H9 (cell line): ENCODE data around the gene MYD88. TPM values are rescaled to one million over a fixed set of nuclear protein-coding genes. Genes with fewer than 3 reads are reported as not detected.

ENCODE experiments used
- DNase-seq: peaks from one replicate; pipeline ENCODE4 v3.0.0-alpha.2; 2017
- H2AFZ ChIP-seq: one replicate; pipeline ENCODE4 v1.6.1; 2013; ENCODE audit warnings: mild to moderate bottlenecking, low read length, control low read depth, moderate library complexity
- H2AK5ac ChIP-seq: 2 replicates; pipeline ENCODE4 v1.6.1; 2013; ENCODE audit warnings: low read length, control low read depth, mixed read lengths; ENCODE audit not compliant: insufficient read length
- H2BK120ac ChIP-seq: one replicate; pipeline ENCODE4 v1.6.1; 2013; ENCODE audit warnings: low read depth, mild to moderate bottlenecking, low read length, control low read depth, inconsistent platforms; ENCODE audit not compliant: poor library complexity, severe bottlenecking
- H2BK12ac ChIP-seq: 2 replicates; pipeline ENCODE4 v1.6.1; 2013; ENCODE audit warnings: low read length, control low read depth, mixed read lengths, low read depth; ENCODE audit not compliant: insufficient read length
- H2BK15ac ChIP-seq: 2 replicates; pipeline ENCODE4 v1.6.1; 2013; ENCODE audit warnings: low read depth, low read length, control low read depth
- H2BK20ac ChIP-seq: one replicate; pipeline ENCODE4 v1.6.1; 2013; ENCODE audit warnings: low read depth, mild to moderate bottlenecking, low read length, control low read depth, inconsistent platforms; ENCODE audit not compliant: poor library complexity, severe bottlenecking
- H2BK5ac ChIP-seq: 2 replicates; pipeline ENCODE4 v1.6.1; 2013; ENCODE audit warnings: low read length, control low read depth, mixed read lengths; ENCODE audit not compliant: insufficient read length
- H3K14ac ChIP-seq: 2 replicates; pipeline ENCODE4 v1.6.1; 2013; ENCODE audit warnings: low read length, control low read depth; ENCODE audit not compliant: insufficient read depth
- H3K18ac ChIP-seq: 2 replicates; pipeline ENCODE4 v1.6.1; 2013; ENCODE audit warnings: low read depth, mild to moderate bottlenecking, mixed read lengths, low read length, control low read depth; ENCODE audit not compliant: insufficient read length
- H3K23ac ChIP-seq: 2 replicates; pipeline ENCODE4 v1.6.1; 2013; ENCODE audit warnings: low read length, control low read depth, mixed read lengths, low read depth; ENCODE audit not compliant: insufficient read length
- H3K23me2 ChIP-seq: 2 replicates; pipeline ENCODE4 v1.6.1; 2013; ENCODE audit warnings: low read depth, mild to moderate bottlenecking, mixed read lengths, low read length, control low read depth; ENCODE audit not compliant: insufficient read length, poor library complexity, severe bottlenecking
- H3K27ac ChIP-seq: 2 replicates; pipeline ENCODE4 v1.5.1; 2013; ENCODE audit warnings: low read length, control low read depth, mixed read lengths, low read depth; ENCODE audit not compliant: insufficient read length
- H3K27me3 ChIP-seq: 2 replicates; pipeline ENCODE4 v1.6.1; 2013; ENCODE audit warnings: low read length, control low read depth, inconsistent platforms; ENCODE audit not compliant: insufficient read depth
- H3K4ac ChIP-seq: 2 replicates; pipeline ENCODE4 v1.6.1; 2013; ENCODE audit warnings: low read depth, mild to moderate bottlenecking, control low read depth, inconsistent platforms, low read length, moderate library complexity
- H3K4me1 ChIP-seq: 2 replicates; pipeline ENCODE4 v1.6.1; 2013; ENCODE audit warnings: low read length, control low read depth, inconsistent platforms; ENCODE audit not compliant: insufficient read depth
- H3K4me2 ChIP-seq: 2 replicates; pipeline ENCODE4 v1.6.1; 2013; ENCODE audit warnings: low read length, control low read depth, mixed read lengths; ENCODE audit not compliant: insufficient read length, insufficient read depth
- H3K56ac ChIP-seq: 2 replicates; pipeline ENCODE4 v1.6.1; 2013; ENCODE audit warnings: low read depth, mild to moderate bottlenecking, mixed read lengths, low read length, control low read depth; ENCODE audit not compliant: insufficient read length
- H3K79me1 ChIP-seq: 2 replicates; pipeline ENCODE4 v1.6.1; 2013; ENCODE audit warnings: low read depth, mild to moderate bottlenecking, moderate library complexity, low read length, control low read depth, inconsistent platforms; ENCODE audit not compliant: insufficient read depth, poor library complexity, severe bottlenecking
- H3K79me2 ChIP-seq: 2 replicates; pipeline ENCODE4 v1.6.1; 2013; ENCODE audit warnings: low read length, control low read depth, inconsistent platforms; ENCODE audit not compliant: insufficient read depth
- H3K9ac ChIP-seq: 2 replicates; pipeline ENCODE4 v1.6.1; 2013; ENCODE audit warnings: low read length, control low read depth, mixed read lengths; ENCODE audit not compliant: insufficient read length; ENCODE audit errors: extremely low read depth
- H3K9me3 ChIP-seq: one replicate; pipeline ENCODE4 v1.6.1; 2013; ENCODE audit warnings: low read depth, low read length, inconsistent platforms; ENCODE audit not compliant: control insufficient read depth
- H3T11ph ChIP-seq: one replicate; pipeline ENCODE4 v1.6.1; 2013; ENCODE audit warnings: mild to moderate bottlenecking, low read length, control low read depth, inconsistent platforms
- H4K20me1 ChIP-seq: one replicate; pipeline ENCODE4 v1.6.1; 2013; ENCODE audit not compliant: control insufficient read depth, insufficient read length, insufficient read depth
- H4K5ac ChIP-seq: 2 replicates; pipeline ENCODE4 v1.6.1; 2013; ENCODE audit warnings: low read depth, mild to moderate bottlenecking, mixed read lengths, low read length, control low read depth; ENCODE audit not compliant: insufficient read length
- H4K8ac ChIP-seq: replicated peaks from 2 replicates; pipeline ENCODE4 v1.6.1; 2013; ENCODE audit warnings: low read length, control low read depth, mixed read lengths, low read depth; ENCODE audit not compliant: insufficient read length
- H4K91ac ChIP-seq: 2 replicates; pipeline ENCODE4 v1.6.1; 2013; ENCODE audit warnings: low read depth, mild to moderate bottlenecking, moderate library complexity, mixed read lengths, low read length, control low read depth; ENCODE audit not compliant: insufficient read length
- H3K27ac Mint-ChIP-seq, 3 experiments: 2 replicates in 2 of 3; 3 replicates in 1 of 3; pipeline ENCODE4 v1.8.0; 2020 to 2021; ENCODE audit warnings: mixed read lengths in 3 of 3, mild to moderate bottlenecking in 1 of 3, moderate library complexity in 1 of 3
- H3K27me3 Mint-ChIP-seq: 2 replicates; pipeline ENCODE4 v1.8.0; 2021; ENCODE audit warnings: low read depth, mild to moderate bottlenecking, moderate library complexity, mixed read lengths
- H3K36me3 Mint-ChIP-seq, 3 experiments: 2 replicates in 2 of 3; 3 replicates in 1 of 3; pipeline ENCODE4 v1.8.0; 2020 to 2021; ENCODE audit warnings: low read depth in 3 of 3, mixed read lengths in 3 of 3; ENCODE audit not compliant: insufficient read depth in 1 of 3
- H3K4me1 Mint-ChIP-seq, 2 experiments: 2 replicates each; pipeline ENCODE4 v1.8.0; 2020; ENCODE audit warnings: mixed read lengths in 2 of 2
- H3K4me3 Mint-ChIP-seq, 2 experiments: 2 replicates in 1 of 2; 3 replicates in 1 of 2; pipeline ENCODE4 v1.8.0; 2020 to 2021; ENCODE audit warnings: mild to moderate bottlenecking in 2 of 2, mixed read lengths in 2 of 2, moderate library complexity in 1 of 2
- H3K9me3 Mint-ChIP-seq, 2 experiments: 2 replicates in 1 of 2; 3 replicates in 1 of 2; pipeline ENCODE4 v1.8.0; 2020; ENCODE audit warnings: mild to moderate bottlenecking in 2 of 2, mixed read lengths in 2 of 2, moderate library complexity in 1 of 2
- WGBS: extraction: QIAGEN DNeasy Blood & Tissue Kit; methylation state at CpG from one replicate; pipeline ENCODE4 v1.1.7; 2013; ENCODE audit warnings: missing lambda C conversion rate, low lambda C conversion rate, mixed read lengths; ENCODE audit not compliant: insufficient read length; ENCODE audit errors: extremely low coverage; 5-methylcytosine and 5-hydroxymethylcytosine counted together
- total RNA-seq: library from RNA; stranded (reverse); gene quantifications from 2 replicates; pipeline ENCODE4 v1.2.1, GENCODE V29; 2021
- TF ChIP-seq, protein P1 (sequence below): fragments of 200-600 bp; sonication (generic); conservative IDR thresholded peaks from 3 replicates; pipeline ENCODE4 v1.8.0; 2021; ENCODE audit warnings: antibody characterized with exemption, mild to moderate bottlenecking

MYD88 gene
- total RNA-seq, 1 experiment from 2014 or later, result 33.4 TPM

- Histone ChIP-seq H3K27me3 (no peaks in the 10 kb centered on the region), H3K14ac (no peak overlapping the region), H3K9me3 (no peaks in the 10 kb centered on the region), H3K79me2 (no peaks in the 10 kb centered on the region), H2AFZ (no peak overlapping the region), H2AK5ac (no peak overlapping the region), H3K4ac (no peak overlapping the region), H2BK5ac (no peak overlapping the region), H4K20me1 (no peaks in the 10 kb centered on the region), H3K23ac (no peak overlapping the region), H4K8ac (no peak overlapping the region), H4K91ac (no peak overlapping the region), H3K27ac (no peak overlapping the region), H3K4me2 (no peak overlapping the region), H2BK12ac (no peak overlapping the region), H3T11ph (no peak overlapping the region), H3K23me2 (peaks cover 7% of the 10 kb centered on the region), H3K18ac (no peak overlapping the region), H4K5ac (no peak overlapping the region), H3K79me1 (no peaks in the 10 kb centered on the region), H2BK120ac (no peak overlapping the region), H3K56ac (no peak overlapping the region), H2BK15ac (no peak overlapping the region), H3K9ac (no peak overlapping the region), H3K4me1 (peaks cover 4% of the 10 kb centered on the region; the same call in 1 of the 2 replicates), H2BK20ac (no peak overlapping the region)
- peaks cover 16 to 29% (median 23%) of the 10 kb centered on the region in 3 experiments; a peak in 6 of 7 replicates for H3K36me3 Mint-ChIP-seq
- WGBS, result no CpG with 5 or more reads among the region's 3 CpGs
- DNase-seq, result no peak
- peaks cover 8 to 11% of the 10 kb centered on the region in 2 experiments; a peak in 4 of 5 replicates for H3K9me3 Mint-ChIP-seq
- TF ChIP-seq, protein P1, sequence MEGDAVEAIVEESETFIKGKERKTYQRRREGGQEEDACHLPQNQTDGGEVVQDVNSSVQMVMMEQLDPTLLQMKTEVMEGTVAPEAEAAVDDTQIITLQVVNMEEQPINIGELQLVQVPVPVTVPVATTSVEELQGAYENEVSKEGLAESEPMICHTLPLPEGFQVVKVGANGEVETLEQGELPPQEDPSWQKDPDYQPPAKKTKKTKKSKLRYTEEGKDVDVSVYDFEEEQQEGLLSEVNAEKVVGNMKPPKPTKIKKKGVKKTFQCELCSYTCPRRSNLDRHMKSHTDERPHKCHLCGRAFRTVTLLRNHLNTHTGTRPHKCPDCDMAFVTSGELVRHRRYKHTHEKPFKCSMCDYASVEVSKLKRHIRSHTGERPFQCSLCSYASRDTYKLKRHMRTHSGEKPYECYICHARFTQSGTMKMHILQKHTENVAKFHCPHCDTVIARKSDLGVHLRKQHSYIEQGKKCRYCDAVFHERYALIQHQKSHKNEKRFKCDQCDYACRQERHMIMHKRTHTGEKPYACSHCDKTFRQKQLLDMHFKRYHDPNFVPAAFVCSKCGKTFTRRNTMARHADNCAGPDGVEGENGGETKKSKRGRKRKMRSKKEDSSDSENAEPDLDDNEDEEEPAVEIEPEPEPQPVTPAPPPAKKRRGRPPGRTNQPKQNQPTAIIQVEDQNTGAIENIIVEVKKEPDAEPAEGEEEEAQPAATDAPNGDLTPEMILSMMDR, result no peak
- H3K4me3 Mint-ChIP-seq, result no peak overlapping the region
- H3K27me3 Mint-ChIP-seq, result peaks cover 2% of the 10 kb centered on the region
- H3K4me1 Mint-ChIP-seq, result peaks cover 15 to 18% of the 10 kb centered on the region in 2 experiments
- no peak overlapping the region for H3K27ac Mint-ChIP-seq
Measured at GRCh38 chr3:38143511-38143910, 5.0 kb downstream of the MYD88 start.
